ENCODE measurements around the gene FAM184A. TPM values are rescaled to one million over a fixed set of nuclear protein-coding genes. Genes with fewer than 3 reads are reported as not detected.
"Not testable (repeated sequence)": the region's sequence is repeated elsewhere in the genome, so short reads cannot be mapped to it uniquely, and the experiment has no call there.

FAM184A gene
- total RNA-seq, 2 experiments from 2014 or later = 3.2 to 4.8 TPM

GRCh38 chr6:119124079-119124824 is 45.8 kb upstream of the FAM184A start:
- CTCF ChIA-PET = interaction anchor here (1.8 kb wide), 2 partner anchors 8 to 14 kb away, joined by 6 to 12 read pairs; no protein-coding TSS in a partner anchor

DNA sequence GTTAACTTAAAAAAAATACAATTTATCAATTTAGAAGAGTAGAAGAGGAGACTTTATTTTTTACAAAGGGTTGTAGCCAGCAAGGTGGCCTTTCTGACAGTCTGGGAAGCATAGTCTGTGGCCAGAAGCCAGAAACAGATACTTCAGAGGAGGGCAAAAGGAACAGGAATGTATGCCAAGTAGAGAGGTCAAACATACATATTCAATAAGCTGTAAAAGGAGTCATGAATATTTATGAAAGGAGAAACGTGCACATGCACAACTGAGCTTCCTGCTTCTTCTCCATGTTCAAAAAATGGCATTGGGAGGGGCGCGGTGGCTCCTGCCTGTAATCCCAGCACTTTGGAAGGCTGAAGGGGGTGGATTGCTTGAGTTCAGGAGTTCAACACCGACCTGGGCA is 43.9 kb upstream of the FAM184A start:
- H3K4me1 Mint-ChIP-seq (ENCODE audit: low read depth) = no peaks in the 10 kb centered on the region
- intact Hi-C loops (cut with micrococcal nuclease) = no loop called here
- ATAC-seq (no peak), DNase-seq (no peak)
- TF ChIP-seq, protein P1, sequence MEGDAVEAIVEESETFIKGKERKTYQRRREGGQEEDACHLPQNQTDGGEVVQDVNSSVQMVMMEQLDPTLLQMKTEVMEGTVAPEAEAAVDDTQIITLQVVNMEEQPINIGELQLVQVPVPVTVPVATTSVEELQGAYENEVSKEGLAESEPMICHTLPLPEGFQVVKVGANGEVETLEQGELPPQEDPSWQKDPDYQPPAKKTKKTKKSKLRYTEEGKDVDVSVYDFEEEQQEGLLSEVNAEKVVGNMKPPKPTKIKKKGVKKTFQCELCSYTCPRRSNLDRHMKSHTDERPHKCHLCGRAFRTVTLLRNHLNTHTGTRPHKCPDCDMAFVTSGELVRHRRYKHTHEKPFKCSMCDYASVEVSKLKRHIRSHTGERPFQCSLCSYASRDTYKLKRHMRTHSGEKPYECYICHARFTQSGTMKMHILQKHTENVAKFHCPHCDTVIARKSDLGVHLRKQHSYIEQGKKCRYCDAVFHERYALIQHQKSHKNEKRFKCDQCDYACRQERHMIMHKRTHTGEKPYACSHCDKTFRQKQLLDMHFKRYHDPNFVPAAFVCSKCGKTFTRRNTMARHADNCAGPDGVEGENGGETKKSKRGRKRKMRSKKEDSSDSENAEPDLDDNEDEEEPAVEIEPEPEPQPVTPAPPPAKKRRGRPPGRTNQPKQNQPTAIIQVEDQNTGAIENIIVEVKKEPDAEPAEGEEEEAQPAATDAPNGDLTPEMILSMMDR (IDR thresholded peaks at IDR 0.05) = no peak
- H3K27ac Mint-ChIP-seq = no peak overlapping the region
- POLR2A ChIA-PET = no interaction called here
- CTCF ChIA-PET = no interaction called here
- peaks cover 2% of the 10 kb centered on the region for H3K27me3 Mint-ChIP-seq
- H3K9me3 Mint-ChIP-seq = no peaks in the 10 kb centered on the region
- no peaks in the 10 kb centered on the region for H3K36me3 Mint-ChIP-seq (ENCODE audit: low read depth)
- H3K4me3 Mint-ChIP-seq = no peak overlapping the region

More at GRCh38 chr6:119124079-119124824, 45.8 kb upstream of the FAM184A start:
- POLR2A ChIA-PET = interaction anchor here (1.4 kb wide), 1 partner anchor 59 kb away, joined by 3 read pairs; no protein-coding TSS in a partner anchor
- Mint-ChIP-seq H3K9me3 (no peaks in the 10 kb centered on the region), H3K27me3 (peaks cover 2% of the 10 kb centered on the region), H3K27ac (no peak overlapping the region), H3K4me3 (no peak overlapping the region), H3K4me1 (ENCODE audit: low read depth) (peaks cover 2% of the 10 kb centered on the region), H3K36me3 (ENCODE audit: low read depth) (no peaks in the 10 kb centered on the region)
- no peak for ATAC-seq
- no peak for DNase-seq
- TF ChIP-seq, protein P1 (IDR thresholded peaks at IDR 0.05) = no peak
- intact Hi-C loops (cut with micrococcal nuclease) = no loop called here

GRCh38 chr6:119121367-119121766 is 42.9 kb upstream of the FAM184A start:
- Mint-ChIP-seq H3K27me3 (no peaks in the 10 kb centered on the region), H3K36me3 (ENCODE audit: low read depth) (no peaks in the 10 kb centered on the region), H3K4me3 (no peak overlapping the region), H3K27ac (no peak overlapping the region), H3K9me3 (no peaks in the 10 kb centered on the region), H3K4me1 (ENCODE audit: low read depth) (no peaks in the 10 kb centered on the region)
- intact Hi-C loops (cut with micrococcal nuclease) = no loop called here
- TF ChIP-seq, protein P1 (IDR thresholded peaks at IDR 0.05) = no peak
- CTCF ChIA-PET = interaction anchor here (1.2 kb wide), 1 partner anchor 11 kb away, joined by 4 read pairs; no protein-coding TSS in a partner anchor
- POLR2A ChIA-PET = interaction anchor here (0.7 kb wide), 1 partner anchor 23 kb away, joined by 3 read pairs; no protein-coding TSS in a partner anchor
- DNase-seq (no peak), ATAC-seq (no peak)

- no peak for DNase-seq
- ChIA-PET CTCF (interaction anchor here (1.2 to 1.3 kb wide), 2 partner anchors 9 kb away, joined by 4 to 5 read pairs; no protein-coding TSS in a partner anchor), POLR2A (no interaction called here)
- intact Hi-C loops (cut with micrococcal nuclease) = no loop called here
- peaks cover 2% of the 10 kb centered on the region for H3K27me3 Mint-ChIP-seq
- TF ChIP-seq, protein P1 (IDR thresholded peaks at IDR 0.05) = no peak
- ATAC-seq = no peak
- H3K4me1 Mint-ChIP-seq (ENCODE audit: low read depth) = no peaks in the 10 kb centered on the region
- no peak overlapping the region for H3K4me3 Mint-ChIP-seq
- H3K36me3 Mint-ChIP-seq (ENCODE audit: low read depth) = no peaks in the 10 kb centered on the region
- H3K9me3 Mint-ChIP-seq = no peaks in the 10 kb centered on the region
- H3K27ac Mint-ChIP-seq = no peak overlapping the region
Observed at GRCh38 chr6:119119989-119120388, 41.5 kb upstream of the FAM184A start.

DNA sequence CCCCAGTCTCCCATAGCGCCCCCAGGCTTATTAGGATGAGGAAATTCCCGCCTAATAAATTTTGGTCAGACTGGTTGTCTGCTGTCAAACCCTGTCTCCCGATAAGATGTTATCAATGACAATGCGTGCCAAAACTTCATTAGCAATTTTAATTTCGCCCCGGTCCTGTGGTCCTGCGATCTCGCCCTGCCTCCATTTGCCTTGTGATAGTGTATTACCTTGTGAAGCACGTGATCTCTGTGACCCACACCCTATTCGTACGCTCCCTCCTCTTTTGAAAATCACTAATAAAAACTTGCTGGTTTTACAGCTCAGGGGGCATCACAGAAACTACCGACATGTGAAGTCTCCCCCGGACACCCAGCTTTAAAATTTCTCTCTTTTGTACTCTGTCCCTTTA is 40.6 kb upstream of the FAM184A start:
- intact Hi-C loops (cut with micrococcal nuclease); H3K36me3 Mint-ChIP-seq (ENCODE audit: low read depth); POLR2A ChIA-PET; ATAC-seq; H3K9me3 Mint-ChIP-seq; H3K4me3 Mint-ChIP-seq; H3K4me1 Mint-ChIP-seq (ENCODE audit: low read depth); H3K27me3 Mint-ChIP-seq; DNase-seq; H3K27ac Mint-ChIP-seq: not testable (repeated sequence)
- CTCF ChIA-PET = interaction anchor here (1.3 kb wide), 1 partner anchor 8 kb away, joined by 5 read pairs; no protein-coding TSS in a partner anchor

All from activated CD8-positive, alpha-beta T cell treated with anti-CD3 and anti-CD28 coated beads for 36 hours (primary cell).